Gastrocnemius medialis (tissue), 4 donors: Measurements from ENCODE around the gene KIF17. TPM values are rescaled to one million over a fixed set of nuclear protein-coding genes. Genes with fewer than 3 reads are reported as not detected.

ENCODE experiments used
- ATAC-seq, 2 donors: fragments of 150-250 bp; one replicate each; pipeline ENCODE4 v1.9.1; 2016
- DNase-seq, 2 donors: peaks; one replicate each; pipeline ENCODE4 v3.0.0-alpha.2; 2019
- H3K27ac ChIP-seq, 4 donors: fragments of 200-600 bp; sonication (generic); 1 replicate in 1 of 4; 2 replicates in 3 of 4; pipeline ENCODE4 v1.5.1; 2016 to 2018; ENCODE audit warnings: mild to moderate bottlenecking in 2 of 4, moderate library complexity in 1 of 4
- H3K27me3 ChIP-seq, 3 donors: fragments of 200-600 bp; sonication (generic) in 2 of 3; 1 replicate in 1 of 3; 2 replicates in 2 of 3; pipeline versions ENCODE4 v1.5.1 to v1.6.0; 2016 to 2019; ENCODE audit warnings: mild to moderate bottlenecking in 1 of 3, moderate library complexity in 1 of 3
- H3K36me3 ChIP-seq, 2 donors: fragments of 200-600 bp; sonication (generic) in 1 of 2; one replicate each; pipeline ENCODE4 v1.5.1; 2017 to 2018
- H3K4me1 ChIP-seq, 2 donors: fragments of 200-600 bp; sonication (generic) in 1 of 2; one replicate each; pipeline ENCODE4 v1.5.1; 2016 to 2017; ENCODE audit warnings: mild to moderate bottlenecking in 2 of 2
- H3K4me3 ChIP-seq, 4 donors: fragments of 200-600 bp; sonication (generic) in 3 of 4; 1 replicate in 1 of 4; 2 replicates in 3 of 4; pipeline ENCODE4 v1.5.1; 2016 to 2019; ENCODE audit warnings: mild to moderate bottlenecking in 2 of 4
- H3K9me3 ChIP-seq, 3 donors: fragments of 200-600 bp; sonication (generic) in 2 of 3; 1 replicate in 1 of 3; 2 replicates in 2 of 3; pipeline ENCODE4 v1.5.1; 2016 to 2019
- CTCF ChIP-seq, 5 experiments: fragments of 450-650 bp in 3 of 5; fragments of 200-600 bp in 2 of 5; sonication (generic) in 2 of 5; IDR thresholded peaks in 4 of 5; conservative IDR thresholded peaks in 1 of 5; 1 replicate in 4 of 5; 2 replicates in 1 of 5; pipeline ENCODE4 v1.5.1; 2016 to 2019; ENCODE audit warnings: antibody characterized with exemption in 5 of 5, mild to moderate bottlenecking in 3 of 5, moderate library complexity in 3 of 5
- POLR2A ChIP-seq, 2 donors: fragments of 450-650 bp; IDR thresholded peaks; one replicate each; pipeline ENCODE4 v1.6.1; 2017; ENCODE audit warnings: antibody characterized with exemption in 2 of 2, mild to moderate bottlenecking in 2 of 2, moderate library complexity in 2 of 2
- in situ Hi-C, 4 donors: fragments of 200-750 bp; cut with MboI; loops; one replicate each; pipeline versions ENCODE4 v1.15.0 to v1.8.0; 2017; ENCODE audit warnings: low sequenced_read_pairs in 4 of 4
- intact Hi-C: fragments of 100-400 bp; cut with DNase I; formaldehyde crosslinking; loops from one replicate; pipeline ENCODE4 v1.15.1; 2023; ENCODE audit warnings: low total_unique reads
- total RNA-seq, 4 donors: library from RNA; depleted of rRNA; stranded (reverse); fragments of >200 nt; gene quantifications; one replicate each; pipeline versions ENCODE4 v1.1.0 to v1.2.3, GENCODE V29; 2016

Gene KIF17
- total RNA-seq, 4 donors from 2014 or later, result 2.6 to 3.8 (median 3.0) TPM

GRCh38 chr1:20618550-20618949 lies 99.3 kb downstream of the KIF17 start:
- no peaks in the 10 kb centered on the region for H3K36me3 ChIP-seq
- no peaks in the 10 kb centered on the region for H3K9me3 ChIP-seq
- DNase-seq (no peak), ATAC-seq (no peak)
- no peaks in the 10 kb centered on the region for H3K27me3 ChIP-seq
- no peak for TF ChIP-seq POLR2A (IDR thresholded peaks at IDR 0.05)
- no peak for TF ChIP-seq CTCF (IDR thresholded peaks at IDR 0.05 in 4 of 5, conservative IDR thresholded peaks at IDR 0.05 in 1 of 5)
- H3K4me3 ChIP-seq, result no peak overlapping the region
- intact Hi-C loops, result no loop called here
- H3K4me1 ChIP-seq, result peaks cover 10 to 21% of the 10 kb centered on the region in 2 donors
- in situ Hi-C loops, result no loop called here
- H3K27ac ChIP-seq, result peak overlapping the region in 1 of 4 donors; percentile 12

DNA sequence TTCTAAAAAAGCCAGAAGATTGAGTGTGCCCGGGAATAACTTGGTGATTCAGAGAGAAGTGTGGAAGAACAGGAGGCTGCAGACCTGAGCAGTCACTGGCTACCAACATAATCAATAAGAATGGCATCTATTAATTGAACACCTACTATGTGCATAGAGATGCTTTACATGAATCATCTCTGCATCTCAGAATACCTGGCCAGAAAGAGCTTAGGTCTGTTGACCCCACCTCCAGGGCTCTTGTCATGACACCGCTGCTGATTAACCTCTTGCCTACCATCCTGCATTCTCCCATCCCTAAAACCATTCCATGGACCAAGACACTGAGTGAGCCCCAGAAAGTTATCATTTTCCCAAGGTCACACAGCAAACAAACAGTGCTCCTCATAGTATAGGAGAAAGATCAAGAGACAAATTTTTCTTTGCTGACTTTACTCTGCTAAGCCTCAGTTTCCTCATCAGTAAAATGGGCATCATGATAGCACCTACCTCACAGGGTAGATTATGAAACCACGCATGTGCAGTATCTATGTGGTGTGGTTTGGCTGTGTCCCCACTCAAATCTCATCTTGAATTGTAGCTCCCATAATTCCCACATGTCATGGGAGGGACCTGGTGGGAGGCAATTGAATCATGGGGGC lies 100.8 kb downstream of the KIF17 start:
- intact Hi-C loops (no loop called here), in situ Hi-C loops (no loop called here)
- H3K4me1 ChIP-seq, result peaks cover 10 to 23% of the 10 kb centered on the region in 2 donors
- DNase-seq, result no peak
- TF ChIP-seq CTCF (IDR thresholded peaks at IDR 0.05 in 4 of 5, conservative IDR thresholded peaks at IDR 0.05 in 1 of 5) (no peak), POLR2A (IDR thresholded peaks at IDR 0.05) (no peak)
- ATAC-seq, result no peak
- no peak overlapping the region for H3K4me3 ChIP-seq
- H3K36me3 ChIP-seq, result no peaks in the 10 kb centered on the region
- H3K9me3 ChIP-seq, result no peaks in the 10 kb centered on the region
- H3K27ac ChIP-seq, result peak overlapping the region in 1 of 4 donors; percentile 16
- no peaks in the 10 kb centered on the region for H3K27me3 ChIP-seq

GRCh38 chr1:20615946-20616846 lies 101.6 kb downstream of the KIF17 start:
- intact Hi-C loops (no loop called here), in situ Hi-C loops (no loop called here)
- Histone ChIP-seq H3K9me3 (no peaks in the 10 kb centered on the region), H3K27me3 (no peaks in the 10 kb centered on the region), H3K4me3 (peak overlapping the region in 1 of 4 donors; percentile 29), H3K4me1 (peaks cover 10 to 23% of the 10 kb centered on the region in 2 donors), H3K36me3 (no peaks in the 10 kb centered on the region), H3K27ac (peak overlapping the region in 1 of 4 donors; percentile 16)
- ATAC-seq (no peak), DNase-seq (no peak)
- TF ChIP-seq CTCF (IDR thresholded peaks at IDR 0.05 in 4 of 5, conservative IDR thresholded peaks at IDR 0.05 in 1 of 5) (no peak), POLR2A (IDR thresholded peaks at IDR 0.05) (no peak)

GRCh38 chr1:20614131-20614579 lies 103.7 kb downstream of the KIF17 start:
- DNase-seq, result no peak
- no peak overlapping the region for H3K4me3 ChIP-seq
- TF ChIP-seq CTCF (IDR thresholded peaks at IDR 0.05 in 4 of 5, conservative IDR thresholded peaks at IDR 0.05 in 1 of 5) (no peak), POLR2A (IDR thresholded peaks at IDR 0.05) (no peak)
- H3K4me1 ChIP-seq, result peaks cover 10 to 23% of the 10 kb centered on the region in 2 donors
- H3K27me3 ChIP-seq, result no peaks in the 10 kb centered on the region
- in situ Hi-C loops (no loop called here), intact Hi-C loops (no loop called here)
- H3K27ac ChIP-seq, result peak overlapping the region in 3 of 4 donors; percentile 30 to 61 (median 56)
- no peak for ATAC-seq
- H3K9me3 ChIP-seq, result no peaks in the 10 kb centered on the region
- no peaks in the 10 kb centered on the region for H3K36me3 ChIP-seq

Other genes with a start within 250 kb of the KIF17 start
- 1 to 10 TPM; 1.3 to 2.5 (median 1.5) TPM for gene CAMK2N1, start 231.8 kb downstream of the KIF17 start, total RNA-seq
- gene MUL1, start 209.9 kb downstream of the KIF17 start, total RNA-seq, result 10 to 100 TPM; 32.8 to 44.5 (median 38.8) TPM
- gene FAM43B, start 165.4 kb downstream of the KIF17 start, total RNA-seq, result under 1 TPM in 2 of 4 donors, not detected in 2; 0.09 to 0.10 TPM
- 1 to 10 TPM in 3 of 4 donors, under 1 TPM in 1; 0.71 to 1.7 (median 1.2) TPM for gene CDA, start 128.9 kb downstream of the KIF17 start, total RNA-seq
- 100 to 1,000 TPM; 376 to 478 (median 414) TPM for gene PINK1, start 84.5 kb downstream of the KIF17 start, total RNA-seq
- gene DDOST, start 56.6 kb downstream of the KIF17 start, total RNA-seq, result 100 to 1,000 TPM in 2 of 4 donors, 10 to 100 TPM in 2; 63.0 to 110 (median 99.8) TPM
- under 1 TPM in 1 of 4 donors, not detected in 3; 0.53 TPM for gene SH2D5, start 14.7 kb upstream of the KIF17 start, total RNA-seq
- 100 to 1,000 TPM in 2 of 4 donors, 10 to 100 TPM in 2; 73.9 to 121 (median 108) TPM for gene HP1BP3, start 69.3 kb upstream of the KIF17 start, total RNA-seq